ENCODE data around the gene ANKRD53.

GRCh38 chr2:70936979-70937811, 41.2 kb upstream of the ANKRD53 start:
- TF ChIP-seq CTCF (conservative IDR thresholded peaks at IDR 0.05; ENCODE audit: low read length) (no peak), EZH2phosphoT487 (IDR thresholded peaks at IDR 0.05; ENCODE audit: borderline replicate concordance) (no peak)

All from Loucy (cell line).